Panc1 (cell line): ENCODE results near the gene RPE.

Experiments
- POLR2AphosphoS5 ChIP-seq: IDR thresholded peaks from 2 replicates; pipeline ENCODE4 v1.6.1; 2012; ENCODE audit warnings: mild to moderate bottlenecking, low read depth, low read length, moderate library complexity
- REST ChIP-seq, 2 experiments: IDR thresholded peaks; 2 replicates each; pipeline ENCODE4 v1.6.1; 2011 to 2012; ENCODE audit warnings: low read depth in 2 of 2, control low read depth in 1 of 2, low read length in 1 of 2, mild to moderate bottlenecking in 1 of 2, moderate library complexity in 1 of 2; ENCODE audit not compliant: insufficient read depth in 1 of 2
- SIN3A ChIP-seq: IDR thresholded peaks from 2 replicates; pipeline ENCODE4 v1.6.1; 2012; ENCODE audit warnings: low read depth, mild to moderate bottlenecking, low read length, moderate library complexity, borderline replicate concordance; ENCODE audit not compliant: insufficient read depth
- TCF7L2 ChIP-seq: IDR thresholded peaks from 2 replicates; pipeline ENCODE4 v1.6.1; 2011; ENCODE audit warnings: mild to moderate bottlenecking, low read depth, low read length, inconsistent platforms
- TF ChIP-seq, protein P1 (sequence below): fragments of 450-650 bp; IDR thresholded peaks from 2 replicates; pipeline ENCODE4 v1.5.1; 2017; ENCODE audit warnings: mild to moderate bottlenecking

- TF ChIP-seq SIN3A (no peak), POLR2AphosphoS5 (no peak), REST (IDR thresholded peaks at IDR 0.05; ENCODE audit: insufficient read depth in 1 of 2, low read depth in 2 of 2, low read length in 1 of 2) (no peak), TCF7L2 (no peak)
- TF ChIP-seq, protein P1, sequence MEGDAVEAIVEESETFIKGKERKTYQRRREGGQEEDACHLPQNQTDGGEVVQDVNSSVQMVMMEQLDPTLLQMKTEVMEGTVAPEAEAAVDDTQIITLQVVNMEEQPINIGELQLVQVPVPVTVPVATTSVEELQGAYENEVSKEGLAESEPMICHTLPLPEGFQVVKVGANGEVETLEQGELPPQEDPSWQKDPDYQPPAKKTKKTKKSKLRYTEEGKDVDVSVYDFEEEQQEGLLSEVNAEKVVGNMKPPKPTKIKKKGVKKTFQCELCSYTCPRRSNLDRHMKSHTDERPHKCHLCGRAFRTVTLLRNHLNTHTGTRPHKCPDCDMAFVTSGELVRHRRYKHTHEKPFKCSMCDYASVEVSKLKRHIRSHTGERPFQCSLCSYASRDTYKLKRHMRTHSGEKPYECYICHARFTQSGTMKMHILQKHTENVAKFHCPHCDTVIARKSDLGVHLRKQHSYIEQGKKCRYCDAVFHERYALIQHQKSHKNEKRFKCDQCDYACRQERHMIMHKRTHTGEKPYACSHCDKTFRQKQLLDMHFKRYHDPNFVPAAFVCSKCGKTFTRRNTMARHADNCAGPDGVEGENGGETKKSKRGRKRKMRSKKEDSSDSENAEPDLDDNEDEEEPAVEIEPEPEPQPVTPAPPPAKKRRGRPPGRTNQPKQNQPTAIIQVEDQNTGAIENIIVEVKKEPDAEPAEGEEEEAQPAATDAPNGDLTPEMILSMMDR, result no peak
Measured at GRCh38 chr2:210009896-210010295, 7.5 kb downstream of the RPE start.
